DMS 273 treated with DMSO at 0.1 percent for 48 hours (cell line): Measurements from ENCODE around the gene CDK7.
"Not testable (repeated sequence)": the region's sequence is repeated elsewhere in the genome, so short reads cannot be mapped to it uniquely, and the experiment has no call there.

Experiments
- DNase-seq: peaks from one replicate; lab custom pipeline; 2025; lab: John Stamatoyannopoulos, UW

Gene CDK7

GRCh38 chr5:69237877-69238276, 3.2 kb downstream of the CDK7 start:
- no peak for DNase-seq

- no peak for DNase-seq
Observed at GRCh38 chr5:69238760-69239251, 4.1 kb downstream of the CDK7 start.

- DNase-seq, result no peak
Observed at GRCh38 chr5:69242215-69242927, 7.7 kb downstream of the CDK7 start.

DNA sequence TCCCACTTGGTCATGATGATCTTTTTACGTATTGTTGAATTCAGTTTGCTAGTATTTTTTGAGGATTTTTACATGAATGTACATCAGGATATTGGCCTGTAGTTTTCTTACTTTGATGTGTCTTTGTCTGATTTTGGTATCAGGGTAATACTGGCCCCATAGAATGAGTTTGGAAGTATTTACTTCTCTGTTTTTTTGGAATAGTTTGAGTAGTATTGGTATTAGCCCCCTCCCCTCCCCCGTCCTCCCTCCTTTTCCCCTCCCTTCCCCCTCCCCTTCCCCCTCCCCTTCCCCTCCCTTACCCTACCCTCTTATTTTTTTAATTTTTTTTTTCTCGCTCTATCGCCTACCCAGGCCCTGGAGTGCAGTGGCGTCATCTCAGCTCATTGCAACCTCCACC, 10.3 kb downstream of the CDK7 start:
- DNase-seq, result no peak

DNA sequence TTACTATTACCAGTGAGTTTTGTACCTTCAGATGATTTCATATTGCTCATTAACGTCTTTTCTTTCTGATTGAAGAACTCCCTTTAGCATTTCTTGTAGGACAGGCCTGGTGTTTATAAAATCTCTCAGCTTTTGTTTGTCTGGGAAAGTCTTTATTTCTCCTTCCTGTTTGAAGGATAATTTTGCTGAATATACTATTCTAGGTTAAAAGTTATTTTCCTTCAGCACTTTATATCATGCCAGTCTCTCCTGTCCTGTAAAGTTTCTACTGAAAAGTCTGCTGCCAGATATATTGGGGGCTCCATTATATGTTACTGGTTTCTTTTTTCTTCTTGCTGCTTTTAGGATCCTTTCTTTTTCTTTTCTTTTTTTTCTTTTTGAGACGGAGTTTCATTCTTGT, 13.3 kb downstream of the CDK7 start:
- DNase-seq, result no peak

DNA sequence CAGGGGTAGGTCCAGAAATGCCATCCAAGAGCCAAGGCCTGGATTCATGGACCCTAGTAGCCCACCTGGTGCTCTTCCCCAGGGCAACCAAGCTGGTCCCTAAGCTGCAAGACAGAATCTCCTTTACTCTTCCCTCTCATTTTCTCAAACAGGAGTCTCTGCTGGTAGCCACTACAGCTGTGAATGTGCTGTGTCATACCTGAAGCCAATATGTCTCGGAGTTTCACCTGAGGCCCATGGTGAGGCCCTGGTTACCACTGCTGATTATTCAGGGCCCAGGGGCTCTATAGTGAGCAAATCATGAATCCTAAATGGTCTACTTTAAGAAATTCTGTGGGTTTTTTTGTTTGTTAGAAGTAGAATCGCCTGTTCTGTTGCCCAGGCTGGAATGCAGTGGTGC, 15.9 kb downstream of the CDK7 start:
- DNase-seq, result no peak

- DNase-seq, result no peak
Observed at GRCh38 chr5:69252437-69252836, 17.8 kb downstream of the CDK7 start.

DNA sequence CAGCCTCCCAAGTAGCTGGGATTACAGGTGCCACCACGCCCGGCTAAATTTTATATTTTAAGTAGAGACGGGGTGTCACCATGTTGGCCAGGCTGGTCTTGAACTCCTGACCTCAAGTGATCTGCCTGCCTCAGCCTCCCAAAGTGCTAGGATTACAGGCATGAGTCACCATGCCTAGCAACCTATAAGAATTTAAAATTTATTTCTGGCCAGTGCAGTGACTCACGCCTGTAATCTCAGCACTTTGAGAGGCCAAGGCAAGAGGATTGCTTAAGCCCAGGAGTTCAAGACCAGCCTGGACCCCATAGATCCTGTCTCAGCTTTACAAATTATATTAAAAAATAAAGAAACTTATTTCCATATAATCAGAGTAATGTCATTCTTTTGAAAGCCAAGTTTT, 21.3 kb downstream of the CDK7 start:
- not testable (repeated sequence) for DNase-seq

DNA sequence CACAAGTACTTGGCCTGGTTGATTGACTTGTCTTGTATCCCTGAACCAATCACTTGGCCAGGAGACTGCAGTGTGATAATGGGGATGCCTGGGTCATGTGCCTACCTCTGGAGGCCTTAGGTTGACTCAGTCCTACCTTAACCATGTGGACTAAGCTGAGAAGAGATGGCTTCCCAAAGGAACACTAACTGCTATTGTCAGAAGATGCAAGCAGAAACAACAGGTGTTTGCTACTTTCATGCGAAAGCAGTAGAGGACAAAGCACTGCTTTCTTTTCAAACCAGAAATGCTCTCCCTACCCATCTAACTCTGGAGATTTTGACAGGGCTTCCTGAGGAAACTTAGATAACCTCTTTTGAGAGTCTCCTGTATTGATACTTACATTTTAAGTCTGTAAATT, 22.9 kb downstream of the CDK7 start:
- no peak for DNase-seq

- no peak for DNase-seq
Observed at GRCh38 chr5:69261034-69261433, 26.3 kb downstream of the CDK7 start.

GRCh38 chr5:69265931-69266330, 31.2 kb downstream of the CDK7 start:
- no peak for DNase-seq

GRCh38 chr5:69268899-69269298, 34.2 kb downstream of the CDK7 start:
- no peak for DNase-seq

GRCh38 chr5:69270840-69271239, 36.2 kb downstream of the CDK7 start:
- no peak for DNase-seq

- no peak for DNase-seq
Observed at GRCh38 chr5:69271376-69271775, 36.7 kb downstream of the CDK7 start.

DNA sequence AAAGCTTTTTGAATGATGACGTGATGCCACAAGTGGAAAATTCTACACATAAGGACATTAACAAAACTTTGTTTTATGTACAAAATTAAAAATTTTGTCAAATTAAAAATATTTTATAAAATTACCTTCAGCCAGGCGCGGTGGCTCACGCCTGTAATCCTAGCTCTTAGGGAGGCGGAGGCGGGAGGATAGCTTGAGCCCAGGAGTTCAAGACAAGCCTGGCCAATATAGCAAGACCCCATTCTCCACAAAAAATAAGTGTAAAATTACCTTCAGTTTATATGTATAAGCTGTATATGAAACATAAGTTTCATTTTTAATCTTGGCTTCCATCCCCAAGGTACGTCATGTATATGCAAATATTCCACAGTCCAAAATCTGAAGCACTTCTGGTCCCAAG, 40.9 kb downstream of the CDK7 start:
- DNase-seq, result no peak

DNA sequence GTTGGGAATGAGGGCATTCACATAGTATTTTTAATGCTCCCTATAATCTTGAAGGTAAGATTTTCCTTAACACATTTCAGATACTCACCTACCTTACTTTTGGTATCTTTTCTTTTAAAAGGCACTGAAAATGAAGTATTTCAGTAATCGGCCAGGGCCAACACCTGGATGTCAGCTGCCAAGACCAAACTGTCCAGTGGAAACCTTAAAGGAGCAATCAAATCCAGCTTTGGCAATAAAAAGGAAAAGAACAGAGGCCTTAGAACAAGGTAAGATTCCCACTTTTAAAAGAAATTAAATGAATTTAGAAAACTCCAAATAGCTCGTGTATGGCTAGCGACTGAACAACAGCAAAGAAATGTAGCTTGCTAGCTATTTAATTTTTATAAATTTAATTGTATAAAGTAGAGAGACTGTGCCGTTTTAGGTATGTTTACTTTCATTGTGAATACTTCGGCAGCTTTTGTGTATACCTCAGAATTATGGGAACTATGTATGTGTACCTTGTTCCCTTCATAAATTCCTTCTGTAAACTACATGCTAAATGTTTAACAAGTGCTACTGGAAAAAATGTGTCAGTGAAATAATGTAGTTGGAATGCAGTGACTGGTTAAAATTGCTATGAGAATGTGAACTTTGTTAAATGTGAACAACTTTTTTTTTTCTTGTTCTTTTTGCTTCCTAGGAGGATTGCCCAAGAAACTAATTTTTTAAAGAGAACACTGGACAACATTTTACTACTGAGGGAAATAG, 41.9 kb downstream of the CDK7 start:
- DNase-seq, result no peak

GRCh38 chr5:69279517-69279916, 44.8 kb downstream of the CDK7 start:
- DNase-seq, result no peak

DNA sequence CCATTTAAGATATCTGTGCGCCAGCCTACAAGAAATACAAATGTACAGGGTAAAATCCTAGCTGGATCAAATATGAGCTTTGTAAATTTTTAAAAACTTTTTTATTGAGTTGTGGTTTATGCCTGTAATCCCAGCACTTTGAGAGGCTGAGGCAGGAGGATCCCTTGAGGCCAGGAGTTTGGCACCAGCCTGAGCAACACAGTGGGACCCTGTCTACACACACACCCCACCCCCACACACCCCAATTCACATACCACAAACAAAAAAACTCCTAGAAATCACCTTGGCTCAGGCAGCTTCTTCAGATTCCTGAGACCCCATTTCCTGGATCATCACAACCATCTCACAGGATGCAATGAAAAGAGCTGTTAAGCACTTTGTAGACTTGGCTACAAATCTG, 46.4 kb downstream of the CDK7 start:
- no peak for DNase-seq

DNA sequence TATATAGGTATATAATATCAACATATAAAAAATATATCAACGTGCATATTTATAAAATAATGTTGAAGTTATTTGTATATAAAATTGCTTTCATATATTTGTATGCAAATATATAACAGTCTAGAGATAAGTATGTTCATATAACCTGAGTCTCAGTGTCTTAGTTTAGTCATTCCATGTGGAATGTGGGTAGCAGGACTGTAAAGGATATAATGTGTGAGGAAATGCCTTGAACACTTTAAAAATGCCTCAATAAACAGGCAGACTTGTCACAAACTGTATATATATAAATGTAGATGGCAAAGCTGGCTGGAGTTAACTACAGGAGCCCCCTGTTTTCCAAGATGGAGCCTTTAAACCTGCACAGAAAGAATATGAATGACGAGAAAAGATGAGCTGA, 49.5 kb downstream of the CDK7 start:
- no peak for DNase-seq

GRCh38 chr5:69285448-69286116, 50.9 kb downstream of the CDK7 start:
- DNase-seq, result no peak

DNA sequence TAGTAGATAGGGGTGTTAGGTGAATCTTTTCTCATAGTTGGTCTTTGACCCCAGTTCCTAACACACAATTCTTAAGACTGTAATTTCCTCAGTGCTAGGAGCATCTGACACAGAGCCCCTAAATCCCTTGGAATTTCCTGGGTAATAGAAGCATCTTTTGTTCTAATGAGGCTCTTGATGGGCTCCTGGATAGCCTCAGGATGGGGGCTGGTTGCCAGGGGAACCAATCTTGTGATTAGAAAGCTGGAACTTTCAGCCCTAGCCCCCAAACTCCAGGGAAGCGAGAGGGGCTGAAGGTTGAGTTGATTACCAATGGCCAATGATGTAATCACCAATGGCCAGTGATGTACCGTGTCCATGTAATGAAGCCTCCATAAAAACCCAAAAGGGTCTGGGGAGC, 53.4 kb downstream of the CDK7 start:
- DNase-seq, result no peak

DNA sequence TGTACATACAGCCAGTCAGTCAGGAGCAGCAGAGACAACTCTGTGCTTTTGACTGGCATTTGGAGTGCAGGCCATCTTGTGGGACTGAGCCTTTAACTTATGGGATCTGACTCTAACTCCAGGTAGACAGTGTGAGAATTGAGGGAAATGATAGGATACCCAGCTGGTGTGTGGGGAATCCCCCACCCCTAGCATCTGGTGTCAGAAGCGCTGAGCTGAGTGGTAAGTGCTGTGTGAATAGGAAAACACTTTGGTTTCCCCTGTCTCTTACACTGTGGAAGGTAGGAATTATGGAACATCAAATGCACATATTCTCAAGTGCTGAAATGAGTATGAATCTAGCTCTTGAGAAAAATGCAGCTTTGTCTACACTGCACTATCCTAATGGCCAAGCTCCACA, 54.0 kb downstream of the CDK7 start:
- no peak for DNase-seq

GRCh38 chr5:69292306-69292705, 57.6 kb downstream of the CDK7 start:
- no peak for DNase-seq
